ENCODE results near the gene LUC7L3. TPM values are rescaled to one million over a fixed set of nuclear protein-coding genes. Genes with fewer than 3 reads are reported as not detected.

Gene LUC7L3
- total and polyA plus RNA-seq, 2 of the 13 experiments (the other 11 are each of a cell fraction or from before 2014, with no cell fraction given) = 108 to 120 TPM

- Histone ChIP-seq H4K20me1 (ENCODE audit: insufficient read depth, low read length) (no peaks in the 10 kb centered on the region), H3K9ac (ENCODE audit: insufficient read depth, low read depth, low read length) (no peak overlapping the region), H3K4me2 (ENCODE audit: low read depth, low read length) (no peak overlapping the region), H3K27ac (ENCODE audit: extremely low read length, insufficient read depth, low read length) (no peak overlapping the region), H3K27me3 (ENCODE audit: control insufficient read depth in 1 of 2, insufficient read depth in 2 of 2, low read length in 2 of 2) (no peaks in the 10 kb centered on the region), H3K9me3 (ENCODE audit: low read length) (no peaks in the 10 kb centered on the region), H3K4me3 (replicated peaks in 1 of 3; ENCODE audit: insufficient read depth in 1 of 3, low read depth in 2 of 3, low read length in 3 of 3) (no peak overlapping the region), H3K36me3 (replicated peaks in 1 of 2; ENCODE audit: control insufficient read depth in 1 of 2, insufficient read depth in 2 of 2, low read length in 2 of 2) (no peaks in the 10 kb centered on the region), H3K4me1 (ENCODE audit: insufficient read depth, low read length) (peaks cover 47% of the 10 kb centered on the region), H3K79me2 (ENCODE audit: insufficient read depth, low read length) (no peaks in the 10 kb centered on the region), H2AFZ (ENCODE audit: low read length) (no peak overlapping the region)
- intact Hi-C loops (cut with micrococcal nuclease; ENCODE audit: unreplicated experiment) (no loop called here), in situ Hi-C loops (cut with HindIII; ENCODE audit: extremely low pct_ligation_motif_present, low pct_unique_long_range_greater_than_20kb) (no loop called here)
- ChIA-PET POLR2A (interaction anchor here (0.6 to 1.9 kb wide), 2 partner anchors 40 to 107 kb away, joined by 3 to 4 read pairs; partner anchors contain the start of genes LUC7L3 and TOB1), CTCF (ENCODE audit: low intra/inter-chr PET ratio, low total read pairs) (no interaction called here)
- BruUV-seq (replicated peaks) = no TSS peak
- DNase-seq (ENCODE audit: low spot score) (no peak), FAIRE-seq (no peak), ATAC-seq (peak; percentile 8)
- TF ChIP-seq ZNF770 (CRISPR knock-in tag; IDR thresholded peaks at IDR 0.05) (peak; percentile 55), ZNF121 (CRISPR knock-in tag; IDR thresholded peaks at IDR 0.05) (peak; percentile 50; the same call in 1 of the 2 replicates), ZC3H13 (CRISPR knock-in tag; IDR thresholded peaks at IDR 0.05) (no peak), JUNB (CRISPR knock-in tag; IDR thresholded peaks at IDR 0.05; ENCODE audit: borderline replicate concordance) (no peak), CREB3 (CRISPR knock-in tag; IDR thresholded peaks at IDR 0.05) (no peak), ZNF430 (CRISPR knock-in tag; IDR thresholded peaks at IDR 0.05) (no peak), BCLAF1 (IDR thresholded peaks at IDR 0.05) (no peak)
- TF ChIP-seq, protein P1, sequence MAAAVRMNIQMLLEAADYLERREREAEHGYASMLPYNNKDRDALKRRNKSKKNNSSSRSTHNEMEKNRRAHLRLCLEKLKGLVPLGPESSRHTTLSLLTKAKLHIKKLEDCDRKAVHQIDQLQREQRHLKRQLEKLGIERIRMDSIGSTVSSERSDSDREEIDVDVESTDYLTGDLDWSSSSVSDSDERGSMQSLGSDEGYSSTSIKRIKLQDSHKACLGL (CRISPR knock-in tag; IDR thresholded peaks at IDR 0.05) = no peak
- TF ChIP-seq, protein P2, sequence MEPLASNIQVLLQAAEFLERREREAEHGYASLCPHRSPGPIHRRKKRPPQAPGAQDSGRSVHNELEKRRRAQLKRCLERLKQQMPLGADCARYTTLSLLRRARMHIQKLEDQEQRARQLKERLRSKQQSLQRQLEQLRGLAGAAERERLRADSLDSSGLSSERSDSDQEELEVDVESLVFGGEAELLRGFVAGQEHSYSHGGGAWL (CRISPR knock-in tag; IDR thresholded peaks at IDR 0.05) = no peak
- 50% methylated on average over 9 of the region's 9 CpGs for WGBS (ENCODE audit: low lambda C conversion rate)
Observed at GRCh38 chr17:50758989-50759544, 39.7 kb downstream of the LUC7L3 start.
